K562 (cell line): ENCODE data around the gene PSPH. TPM values are rescaled to one million over a fixed set of nuclear protein-coding genes. Genes with fewer than 3 reads are reported as not detected.

Experiments used
- DEAF1 ChIP-seq: fragments of 450-650 bp; formaldehyde crosslinking; IDR thresholded peaks from 2 replicates; pipeline ENCODE4 v1.4.0; 2020; ENCODE audit warnings: mild to moderate bottlenecking, moderate library complexity
- ESRRB ChIP-seq: fragments of 250-450 bp; sonication (Bioruptor Pico); IDR thresholded peaks from 2 replicates; pipeline ENCODE4 v1.5.0; 2020; ENCODE audit warnings: mild to moderate bottlenecking, moderate library complexity, borderline replicate concordance
- ETS1 ChIP-seq: conservative IDR thresholded peaks from 2 replicates; pipeline ENCODE4 v1.6.1; 2011; ENCODE audit warnings: low read depth, mild to moderate bottlenecking, low read length; ENCODE audit not compliant: control insufficient read depth
- FOXA1 ChIP-seq: fragments of 450-650 bp; IDR thresholded peaks from 2 replicates; pipeline ENCODE4 v1.6.1; 2016; ENCODE audit warnings: mild to moderate bottlenecking, borderline replicate concordance
- HDAC2 ChIP-seq: fragments of 450-650 bp; IDR thresholded peaks from 2 replicates; pipeline ENCODE4 v1.6.1; 2016; ENCODE audit warnings: mild to moderate bottlenecking
- HDAC8 ChIP-seq: fragments of 450-650 bp; IDR thresholded peaks from 2 replicates; pipeline ENCODE4 v1.6.1; 2016; ENCODE audit warnings: mild to moderate bottlenecking, missing genetic modification characterization, moderate library complexity, missing compliant biosample characterization
- JUN ChIP-seq, 2 experiments: sonication (generic) in 1 of 2; formaldehyde crosslinking in 1 of 2; IDR thresholded peaks; 2 replicates each; pipeline versions ENCODE4 v1.6.1 to v1.8.0; 2012 to 2022; ENCODE audit warnings: borderline replicate concordance in 2 of 2, mild to moderate bottlenecking in 2 of 2, improper control_type of control experiment in 1 of 2, low read depth in 1 of 2, low read length in 1 of 2, missing genetic modification reagents in 1 of 2
- MEF2D ChIP-seq: conservative IDR thresholded peaks from 2 replicates; pipeline ENCODE4 v1.6.1; 2016; ENCODE audit warnings: low read depth, missing genetic modification characterization, missing compliant biosample characterization
- MEIS2 ChIP-seq: fragments of 450-650 bp; IDR thresholded peaks from 2 replicates; pipeline ENCODE4 v1.6.1; 2014; ENCODE audit warnings: mild to moderate bottlenecking; ENCODE audit not compliant: partially characterized antibody
- NFE2L1 ChIP-seq: fragments of 450-650 bp; IDR thresholded peaks from 2 replicates; pipeline ENCODE4 v1.6.1; 2016; ENCODE audit warnings: missing genetic modification characterization, low read depth, mild to moderate bottlenecking, missing compliant biosample characterization, moderate library complexity, borderline replicate concordance
- NFYB ChIP-seq: IDR thresholded peaks from 2 replicates; pipeline ENCODE4 v1.6.1; 2011; ENCODE audit warnings: mild to moderate bottlenecking, moderate library complexity; ENCODE audit not compliant: insufficient read length; ENCODE audit errors: extremely low read depth
- RFX1 ChIP-seq: fragments of 450-650 bp; IDR thresholded peaks from 2 replicates; pipeline ENCODE4 v1.6.1; 2016; ENCODE audit warnings: mild to moderate bottlenecking, moderate library complexity
- TAL1 ChIP-seq: fragments of 450-650 bp; IDR thresholded peaks from 2 replicates; pipeline ENCODE4 v1.6.1; 2016; ENCODE audit warnings: mild to moderate bottlenecking
- TEAD4 ChIP-seq, 2 experiments: sonication (generic) in 1 of 2; formaldehyde crosslinking in 1 of 2; IDR thresholded peaks; 2 replicates each; pipeline versions ENCODE4 v1.6.1 to v1.8.0; 2012 to 2022; ENCODE audit warnings: borderline replicate concordance in 1 of 2, inconsistent platforms in 1 of 2, low read length in 1 of 2, mild to moderate bottlenecking in 1 of 2, missing genetic modification reagents in 1 of 2
- THRA ChIP-seq: fragments of 450-650 bp; IDR thresholded peaks from 2 replicates; pipeline ENCODE4 v1.6.1; 2017; ENCODE audit warnings: mild to moderate bottlenecking, moderate library complexity
- TSC22D4 ChIP-seq: fragments of 450-650 bp; IDR thresholded peaks from 2 replicates; pipeline ENCODE4 v1.6.1; 2016; ENCODE audit warnings: missing genetic modification characterization, missing biosample characterization, control low read depth
- ZBTB26 ChIP-seq: fragments of 450-650 bp; formaldehyde crosslinking; IDR thresholded peaks from 2 replicates; pipeline ENCODE4 v1.4.0; 2022; ENCODE audit warnings: missing genetic modification characterization
- ZBTB33 ChIP-seq: sonication (generic); formaldehyde crosslinking; IDR thresholded peaks from 2 replicates; pipeline ENCODE4 v1.8.1; 2023; ENCODE audit warnings: mild to moderate bottlenecking, missing genetic modification reagents
- ZNF124 ChIP-seq: sonication (generic); formaldehyde crosslinking; IDR thresholded peaks from 2 replicates; pipeline ENCODE4 v1.8.1; 2022; ENCODE audit warnings: missing genetic modification reagents
- polyA plus RNA-seq, 8 experiments: library from polyadenylated mRNA; depleted of rRNA in 4 of 8; stranded (reverse) in 5 of 8; unstranded in 3 of 8; fragments of >200 nt; fragmentation: Nextera tagmentation in 2 of 8; fragmentation: Illumina TruSeq in 1 of 8; extraction: Ambion mirVana in 2 of 8; extraction: Trizol in 1 of 8; gene quantifications; 2 replicates each; pipeline versions ENCODE4 v1.2.1 to v1.2.3, GENCODE V29; 2011 to 2014; ENCODE audit warnings: inconsistent platforms in 1 of 8, missing spikeins in 1 of 8
- total RNA-seq, 7 experiments: library from RNA; depleted of rRNA in 6 of 7; stranded (reverse); fragments of >200 nt in 6 of 7; fragmentation: Illumina TruSeq in 2 of 7; extraction: Trizol in 2 of 7; gene quantifications; 2 replicates each; pipeline versions ENCODE4 v1.2.1 to v1.2.3, GENCODE V29; 2011 to 2021; ENCODE audit warnings: low replicate concordance in 1 of 7

Gene PSPH
- total and polyA plus RNA-seq, 9 of the 15 experiments (the other 6 are each of a cell fraction or from before 2014, with no cell fraction given), result 6.3 to 46.8 (median 20.2) TPM

- TF ChIP-seq THRA (no peak), ZNF124 (CRISPR knock-in tag) (no peak), JUN (IDR thresholded peaks at IDR 0.05; ENCODE audit: borderline replicate concordance, low read depth, low read length) (no peak), JUN (CRISPR knock-in tag; IDR thresholded peaks at IDR 0.05; ENCODE audit: borderline replicate concordance) (no peak), TEAD4 (IDR thresholded peaks at IDR 0.05; ENCODE audit: low read length) (0 out of 2 replicates have a peak, but pooled peaks have one; percentile 38), TEAD4 (CRISPR knock-in tag; IDR thresholded peaks at IDR 0.05; ENCODE audit: borderline replicate concordance) (no peak), NFE2L1 (tag) (no peak), MEF2D (tag) (no peak), NFYB (no peak), TSC22D4 (no peak), ZBTB26 (CRISPR knock-in tag) (no peak), ZBTB33 (CRISPR knock-in tag) (no peak), FOXA1 (no peak), RFX1 (no peak), ETS1 (no peak), ESRRB (CRISPR knock-in tag) (peak; percentile 73; the same call in 1 of the 2 replicates), DEAF1 (no peak), MEIS2 (peak; percentile 97), TAL1 (no peak), HDAC2 (no peak), HDAC8 (tag) (no peak)
Measured at GRCh38 chr7:56063882-56064625, 12.8 kb upstream of the PSPH start, which contains the start of gene SUMF2 (continued).
